Measurements from ENCODE around the gene OR52E4. TPM values are rescaled to one million over a fixed set of nuclear protein-coding genes. Genes with fewer than 3 reads are reported as not detected.

OR52E4 gene
- total and polyA plus RNA-seq, 2 of the 13 experiments (the other 11 are each of a cell fraction or from before 2014, with no cell fraction given), result not detected

DNA sequence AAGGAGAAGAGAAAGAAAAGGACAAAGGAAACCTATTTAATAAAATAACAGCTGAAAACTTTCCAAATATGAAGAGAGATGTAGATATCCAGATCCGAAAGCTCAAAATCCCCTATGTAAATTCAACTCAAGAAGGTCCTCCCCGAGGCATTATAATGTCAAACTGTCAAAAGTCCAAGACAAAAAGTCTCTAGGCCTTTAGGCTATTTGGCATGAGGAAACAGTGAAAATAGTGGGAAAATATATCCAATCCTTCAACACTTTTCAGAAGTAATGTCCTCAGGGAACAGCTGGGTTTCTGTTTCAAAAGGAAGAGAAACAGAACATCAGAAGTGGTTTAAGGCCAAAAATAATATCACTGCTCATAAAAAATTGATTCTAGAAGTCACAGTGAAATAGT, 1.9 kb upstream of the OR52E4 start (continued):
- TF ChIP-seq, protein P1, sequence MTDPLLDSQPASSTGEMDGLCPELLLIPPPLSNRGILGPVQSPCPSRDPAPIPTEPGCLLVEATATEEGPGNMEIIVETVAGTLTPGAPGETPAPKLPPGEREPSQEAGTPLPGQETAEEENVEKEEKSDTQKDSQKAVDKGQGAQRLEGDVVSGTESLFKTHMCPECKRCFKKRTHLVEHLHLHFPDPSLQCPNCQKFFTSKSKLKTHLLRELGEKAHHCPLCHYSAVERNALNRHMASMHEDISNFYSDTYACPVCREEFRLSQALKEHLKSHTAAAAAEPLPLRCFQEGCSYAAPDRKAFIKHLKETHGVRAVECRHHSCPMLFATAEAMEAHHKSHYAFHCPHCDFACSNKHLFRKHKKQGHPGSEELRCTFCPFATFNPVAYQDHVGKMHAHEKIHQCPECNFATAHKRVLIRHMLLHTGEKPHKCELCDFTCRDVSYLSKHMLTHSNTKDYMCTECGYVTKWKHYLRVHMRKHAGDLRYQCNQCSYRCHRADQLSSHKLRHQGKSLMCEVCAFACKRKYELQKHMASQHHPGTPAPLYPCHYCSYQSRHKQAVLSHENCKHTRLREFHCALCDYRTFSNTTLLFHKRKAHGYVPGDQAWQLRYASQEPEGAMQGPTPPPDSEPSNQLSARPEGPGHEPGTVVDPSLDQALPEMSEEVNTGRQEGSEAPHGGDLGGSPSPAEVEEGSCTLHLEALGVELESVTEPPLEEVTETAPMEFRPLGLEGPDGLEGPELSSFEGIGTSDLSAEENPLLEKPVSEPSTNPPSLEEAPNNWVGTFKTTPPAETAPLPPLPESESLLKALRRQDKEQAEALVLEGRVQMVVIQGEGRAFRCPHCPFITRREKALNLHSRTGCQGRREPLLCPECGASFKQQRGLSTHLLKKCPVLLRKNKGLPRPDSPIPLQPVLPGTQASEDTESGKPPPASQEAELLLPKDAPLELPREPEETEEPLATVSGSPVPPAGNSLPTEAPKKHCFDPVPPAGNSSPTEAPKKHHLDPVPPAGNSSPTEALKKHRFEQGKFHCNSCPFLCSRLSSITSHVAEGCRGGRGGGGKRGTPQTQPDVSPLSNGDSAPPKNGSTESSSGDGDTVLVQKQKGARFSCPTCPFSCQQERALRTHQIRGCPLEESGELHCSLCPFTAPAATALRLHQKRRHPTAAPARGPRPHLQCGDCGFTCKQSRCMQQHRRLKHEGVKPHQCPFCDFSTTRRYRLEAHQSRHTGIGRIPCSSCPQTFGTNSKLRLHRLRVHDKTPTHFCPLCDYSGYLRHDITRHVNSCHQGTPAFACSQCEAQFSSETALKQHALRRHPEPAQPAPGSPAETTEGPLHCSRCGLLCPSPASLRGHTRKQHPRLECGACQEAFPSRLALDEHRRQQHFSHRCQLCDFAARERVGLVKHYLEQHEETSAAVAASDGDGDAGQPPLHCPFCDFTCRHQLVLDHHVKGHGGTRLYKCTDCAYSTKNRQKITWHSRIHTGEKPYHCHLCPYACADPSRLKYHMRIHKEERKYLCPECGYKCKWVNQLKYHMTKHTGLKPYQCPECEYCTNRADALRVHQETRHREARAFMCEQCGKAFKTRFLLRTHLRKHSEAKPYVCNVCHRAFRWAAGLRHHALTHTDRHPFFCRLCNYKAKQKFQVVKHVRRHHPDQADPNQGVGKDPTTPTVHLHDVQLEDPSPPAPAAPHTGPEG (CRISPR knock-in tag; IDR thresholded peaks at IDR 0.05), result no peak

DNA sequence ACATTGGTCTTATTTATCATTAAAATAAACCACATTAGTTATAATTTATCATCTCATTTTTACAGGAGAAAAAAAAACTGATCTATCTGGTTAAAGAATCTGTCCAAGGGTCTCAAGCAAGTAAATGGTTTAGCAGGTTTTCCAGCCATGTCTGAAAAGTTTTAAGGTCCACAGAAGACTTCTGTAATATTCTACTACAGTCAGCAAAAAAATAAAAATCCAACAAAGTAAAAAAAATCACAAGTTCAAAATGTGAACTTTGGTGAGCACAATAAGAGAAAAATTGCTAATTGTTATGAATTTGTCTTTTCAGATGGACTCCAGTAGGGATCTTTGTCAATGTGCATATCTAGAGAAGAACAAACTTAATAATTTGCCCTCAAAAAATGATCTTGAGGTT, 1.3 kb downstream of the OR52E4 start:
- Histone ChIP-seq H3K36me3 (replicated peaks in 1 of 2; ENCODE audit: control insufficient read depth in 1 of 2, insufficient read depth in 2 of 2, low read length in 2 of 2) (no peaks in the 10 kb centered on the region), H3K4me3 (replicated peaks in 1 of 3; ENCODE audit: insufficient read depth in 1 of 3, low read depth in 2 of 3, low read length in 3 of 3) (no peak overlapping the region), H3K9me3 (ENCODE audit: low read length) (no peaks in the 10 kb centered on the region), H2AFZ (ENCODE audit: low read length) (no peak overlapping the region), H3K9ac (ENCODE audit: insufficient read depth, low read depth, low read length) (no peak overlapping the region), H3K27ac (ENCODE audit: extremely low read length, insufficient read depth, low read length) (no peak overlapping the region), H4K20me1 (ENCODE audit: insufficient read depth, low read length) (no peaks in the 10 kb centered on the region), H3K79me2 (ENCODE audit: insufficient read depth, low read length) (no peaks in the 10 kb centered on the region), H3K4me1 (ENCODE audit: insufficient read depth, low read length) (no peaks in the 10 kb centered on the region), H3K4me2 (ENCODE audit: low read depth, low read length) (no peak overlapping the region), H3K27me3 (ENCODE audit: control insufficient read depth in 1 of 2, insufficient read depth in 2 of 2, low read length in 2 of 2) (no peaks in the 10 kb centered on the region)
- TF ChIP-seq MAFF (IDR thresholded peaks at IDR 0.05; ENCODE audit: low read depth, low read length) (peak; percentile 71; the same call in 1 of the 2 replicates), MAFK (conservative IDR thresholded peaks at IDR 0.05 in 1 of 2, IDR thresholded peaks at IDR 0.05 in 1 of 2; ENCODE audit: low read length in 2 of 2) (peak; percentile 49 to 87; a peak in 3 of 4 replicates), ZNF605 (CRISPR knock-in tag; IDR thresholded peaks at IDR 0.05) (no peak), ZNF160 (CRISPR knock-in tag; IDR thresholded peaks at IDR 0.05) (no peak)
- TF ChIP-seq, protein P2, sequence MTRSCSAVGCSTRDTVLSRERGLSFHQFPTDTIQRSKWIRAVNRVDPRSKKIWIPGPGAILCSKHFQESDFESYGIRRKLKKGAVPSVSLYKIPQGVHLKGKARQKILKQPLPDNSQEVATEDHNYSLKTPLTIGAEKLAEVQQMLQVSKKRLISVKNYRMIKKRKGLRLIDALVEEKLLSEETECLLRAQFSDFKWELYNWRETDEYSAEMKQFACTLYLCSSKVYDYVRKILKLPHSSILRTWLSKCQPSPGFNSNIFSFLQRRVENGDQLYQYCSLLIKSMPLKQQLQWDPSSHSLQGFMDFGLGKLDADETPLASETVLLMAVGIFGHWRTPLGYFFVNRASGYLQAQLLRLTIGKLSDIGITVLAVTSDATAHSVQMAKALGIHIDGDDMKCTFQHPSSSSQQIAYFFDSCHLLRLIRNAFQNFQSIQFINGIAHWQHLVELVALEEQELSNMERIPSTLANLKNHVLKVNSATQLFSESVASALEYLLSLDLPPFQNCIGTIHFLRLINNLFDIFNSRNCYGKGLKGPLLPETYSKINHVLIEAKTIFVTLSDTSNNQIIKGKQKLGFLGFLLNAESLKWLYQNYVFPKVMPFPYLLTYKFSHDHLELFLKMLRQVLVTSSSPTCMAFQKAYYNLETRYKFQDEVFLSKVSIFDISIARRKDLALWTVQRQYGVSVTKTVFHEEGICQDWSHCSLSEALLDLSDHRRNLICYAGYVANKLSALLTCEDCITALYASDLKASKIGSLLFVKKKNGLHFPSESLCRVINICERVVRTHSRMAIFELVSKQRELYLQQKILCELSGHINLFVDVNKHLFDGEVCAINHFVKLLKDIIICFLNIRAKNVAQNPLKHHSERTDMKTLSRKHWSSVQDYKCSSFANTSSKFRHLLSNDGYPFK (CRISPR knock-in tag; IDR thresholded peaks at IDR 0.05; ENCODE audit: borderline replicate concordance), result no peak
- ATAC-seq (no peak), DNase-seq (ENCODE audit: low spot score) (no peak), FAIRE-seq (no peak)
- ChIA-PET CTCF (ENCODE audit: low intra/inter-chr PET ratio, low total read pairs) (no interaction called here), POLR2A (no interaction called here)
- in situ Hi-C loops (cut with HindIII; ENCODE audit: extremely low pct_ligation_motif_present, low pct_unique_long_range_greater_than_20kb), result no loop called here
- BruUV-seq (replicated peaks), result no TSS peak
- intact Hi-C loops (cut with micrococcal nuclease; ENCODE audit: unreplicated experiment), result no loop called here

Measured in HepG2 (cell line).